ENCODE results near the gene CIAO1.

DNA sequence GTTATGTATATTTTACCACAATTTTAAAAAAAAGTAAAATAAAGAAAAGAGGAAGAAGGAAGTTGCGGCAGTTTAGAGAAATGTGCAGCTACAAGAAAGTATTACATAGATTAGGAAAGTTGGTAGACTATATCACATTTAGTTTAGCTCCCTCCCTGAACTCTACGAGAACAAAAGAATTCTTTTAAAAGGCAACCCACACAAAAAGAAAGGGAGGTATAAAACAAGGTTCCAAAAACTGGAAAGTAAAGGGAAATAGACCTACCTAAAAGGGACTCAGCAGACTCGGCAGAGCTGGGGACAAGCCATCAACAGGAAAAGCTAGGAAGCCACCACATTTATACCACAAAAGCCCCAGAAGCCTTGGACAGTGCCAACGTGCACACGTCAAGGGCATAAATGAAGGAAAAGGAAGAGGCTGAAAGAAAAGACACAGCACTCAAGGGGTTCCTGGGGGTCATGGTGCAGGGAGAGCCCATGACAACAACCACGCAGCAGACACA is 9.4 kb upstream of the CIAO1 start:
- TF ChIP-seq, protein P1, sequence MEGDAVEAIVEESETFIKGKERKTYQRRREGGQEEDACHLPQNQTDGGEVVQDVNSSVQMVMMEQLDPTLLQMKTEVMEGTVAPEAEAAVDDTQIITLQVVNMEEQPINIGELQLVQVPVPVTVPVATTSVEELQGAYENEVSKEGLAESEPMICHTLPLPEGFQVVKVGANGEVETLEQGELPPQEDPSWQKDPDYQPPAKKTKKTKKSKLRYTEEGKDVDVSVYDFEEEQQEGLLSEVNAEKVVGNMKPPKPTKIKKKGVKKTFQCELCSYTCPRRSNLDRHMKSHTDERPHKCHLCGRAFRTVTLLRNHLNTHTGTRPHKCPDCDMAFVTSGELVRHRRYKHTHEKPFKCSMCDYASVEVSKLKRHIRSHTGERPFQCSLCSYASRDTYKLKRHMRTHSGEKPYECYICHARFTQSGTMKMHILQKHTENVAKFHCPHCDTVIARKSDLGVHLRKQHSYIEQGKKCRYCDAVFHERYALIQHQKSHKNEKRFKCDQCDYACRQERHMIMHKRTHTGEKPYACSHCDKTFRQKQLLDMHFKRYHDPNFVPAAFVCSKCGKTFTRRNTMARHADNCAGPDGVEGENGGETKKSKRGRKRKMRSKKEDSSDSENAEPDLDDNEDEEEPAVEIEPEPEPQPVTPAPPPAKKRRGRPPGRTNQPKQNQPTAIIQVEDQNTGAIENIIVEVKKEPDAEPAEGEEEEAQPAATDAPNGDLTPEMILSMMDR (IDR thresholded peaks at IDR 0.05) = no peak
- TF ChIP-seq CREB1 (CRISPR knock-in tag; IDR thresholded peaks at IDR 0.05) (no peak), TEAD4 (CRISPR knock-in tag; IDR thresholded peaks at IDR 0.05) (no peak)
- TF ChIP-seq, protein P2, sequence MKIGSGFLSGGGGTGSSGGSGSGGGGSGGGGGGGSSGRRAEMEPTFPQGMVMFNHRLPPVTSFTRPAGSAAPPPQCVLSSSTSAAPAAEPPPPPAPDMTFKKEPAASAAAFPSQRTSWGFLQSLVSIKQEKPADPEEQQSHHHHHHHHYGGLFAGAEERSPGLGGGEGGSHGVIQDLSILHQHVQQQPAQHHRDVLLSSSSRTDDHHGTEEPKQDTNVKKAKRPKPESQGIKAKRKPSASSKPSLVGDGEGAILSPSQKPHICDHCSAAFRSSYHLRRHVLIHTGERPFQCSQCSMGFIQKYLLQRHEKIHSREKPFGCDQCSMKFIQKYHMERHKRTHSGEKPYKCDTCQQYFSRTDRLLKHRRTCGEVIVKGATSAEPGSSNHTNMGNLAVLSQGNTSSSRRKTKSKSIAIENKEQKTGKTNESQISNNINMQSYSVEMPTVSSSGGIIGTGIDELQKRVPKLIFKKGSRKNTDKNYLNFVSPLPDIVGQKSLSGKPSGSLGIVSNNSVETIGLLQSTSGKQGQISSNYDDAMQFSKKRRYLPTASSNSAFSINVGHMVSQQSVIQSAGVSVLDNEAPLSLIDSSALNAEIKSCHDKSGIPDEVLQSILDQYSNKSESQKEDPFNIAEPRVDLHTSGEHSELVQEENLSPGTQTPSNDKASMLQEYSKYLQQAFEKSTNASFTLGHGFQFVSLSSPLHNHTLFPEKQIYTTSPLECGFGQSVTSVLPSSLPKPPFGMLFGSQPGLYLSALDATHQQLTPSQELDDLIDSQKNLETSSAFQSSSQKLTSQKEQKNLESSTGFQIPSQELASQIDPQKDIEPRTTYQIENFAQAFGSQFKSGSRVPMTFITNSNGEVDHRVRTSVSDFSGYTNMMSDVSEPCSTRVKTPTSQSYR (CRISPR knock-in tag; IDR thresholded peaks at IDR 0.05) = no peak

Data from WTC11 (cell line).